Nucleus accumbens (tissue), 56 donors: ENCODE data around the gene XPO6.
A peak's percentile ranks its signal among the peaks of the same experiment; 100 is the strongest.
"Not testable (repeated sequence)": the region's sequence is repeated elsewhere in the genome, so short reads cannot be mapped to it uniquely, and the experiment has no call there.

Experiments
- DNase-seq, 56 donors: peaks; one replicate each; lab custom pipeline; 2025; lab: John Stamatoyannopoulos, UW

Gene XPO6

GRCh38 chr16:28211758-28212531, at the start of gene XPO6:
Gene XPO6, minus strand, starts transcription at chr16:28211965. Its CDS starts 597 bp downstream, at chr16:28211368.
- DNase-seq, result peak in 55 of 56 donors; percentile 62 to 98 (median 91)

GRCh38 chr16:28260193-28260592, 48.4 kb upstream of the XPO6 start:
- DNase-seq, result no peak

GRCh38 chr16:28259781-28260150, 48.0 kb upstream of the XPO6 start:
- no peak for DNase-seq

- DNase-seq, result no peak
Observed at GRCh38 chr16:28259091-28259780, 47.5 kb upstream of the XPO6 start.

GRCh38 chr16:28258567-28258966, 46.8 kb upstream of the XPO6 start:
- DNase-seq, result peak in 21 of 56 donors; percentile 2 to 45 (median 20)

- DNase-seq, result no peak
Observed at GRCh38 chr16:28257256-28257655, 45.5 kb upstream of the XPO6 start.

- DNase-seq, result no peak
Observed at GRCh38 chr16:28255838-28256237, 44.1 kb upstream of the XPO6 start.

GRCh38 chr16:28254158-28254557, 42.4 kb upstream of the XPO6 start:
- no peak for DNase-seq

- DNase-seq, result no peak
Observed at GRCh38 chr16:28250999-28251398, 39.2 kb upstream of the XPO6 start.

GRCh38 chr16:28249483-28249882, 37.7 kb upstream of the XPO6 start:
- not testable (repeated sequence) for DNase-seq

- DNase-seq, result no peak
Observed at GRCh38 chr16:28241924-28242323, 30.2 kb upstream of the XPO6 start.

- DNase-seq, result no peak
Observed at GRCh38 chr16:28237754-28238357, 26.1 kb upstream of the XPO6 start.

GRCh38 chr16:28231763-28232162, 20.0 kb upstream of the XPO6 start:
- no peak for DNase-seq

- DNase-seq, result not testable (repeated sequence)
Observed at GRCh38 chr16:28223909-28224308, 12.1 kb upstream of the XPO6 start.

GRCh38 chr16:28219777-28220176, 8.0 kb upstream of the XPO6 start:
- not testable (repeated sequence) for DNase-seq

GRCh38 chr16:28219282-28219681, 7.5 kb upstream of the XPO6 start:
- DNase-seq, result no peak

GRCh38 chr16:28218109-28218508, 6.3 kb upstream of the XPO6 start:
- DNase-seq, result no peak

- no peak for DNase-seq
Observed at GRCh38 chr16:28217326-28217725, 5.6 kb upstream of the XPO6 start.

GRCh38 chr16:28213396-28213795, 1.6 kb upstream of the XPO6 start:
- DNase-seq, result no peak

GRCh38 chr16:28212532-28212873, 738 bp upstream of the XPO6 start:
- peak in 7 of 56 donors; percentile 11 to 49 (median 35) for DNase-seq

- peak in 48 of 56 donors; percentile 5 to 67 (median 36) for DNase-seq
Observed at GRCh38 chr16:28210979-28211588, 681 bp downstream of the XPO6 start.
